ENCODE data around the gene EMSY.

EMSY gene

DNA sequence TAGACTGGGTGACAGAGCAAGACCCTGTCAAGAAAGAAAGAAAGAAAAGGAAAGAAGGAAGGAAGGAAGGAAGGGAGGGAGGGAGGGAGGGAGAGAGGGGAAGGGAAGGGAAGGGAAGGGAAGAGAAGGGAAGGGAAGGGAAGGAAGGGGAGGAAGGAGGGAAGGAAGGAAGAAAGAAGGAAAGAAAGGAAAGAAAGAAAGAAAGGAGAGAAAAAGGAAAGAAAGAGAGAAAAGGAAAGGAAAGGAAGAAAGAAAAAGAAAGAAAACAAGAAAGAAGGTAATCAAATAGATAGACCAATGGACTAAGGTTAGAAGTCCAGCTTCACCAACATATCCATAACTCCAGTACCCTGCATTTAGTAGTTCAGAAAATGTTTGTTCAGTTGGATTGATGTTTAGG is 18.2 kb upstream of the EMSY start:
- no peak for DNase-seq
- no peaks in the 10 kb centered on the region for H3K9me3 Mint-ChIP-seq
- H3K36me3 Mint-ChIP-seq (ENCODE audit: low read depth), result peaks cover 4% of the 10 kb centered on the region
- no peak overlapping the region for H3K4me3 Mint-ChIP-seq
- no peak overlapping the region for H3K27ac Mint-ChIP-seq
- TF ChIP-seq, protein P1, sequence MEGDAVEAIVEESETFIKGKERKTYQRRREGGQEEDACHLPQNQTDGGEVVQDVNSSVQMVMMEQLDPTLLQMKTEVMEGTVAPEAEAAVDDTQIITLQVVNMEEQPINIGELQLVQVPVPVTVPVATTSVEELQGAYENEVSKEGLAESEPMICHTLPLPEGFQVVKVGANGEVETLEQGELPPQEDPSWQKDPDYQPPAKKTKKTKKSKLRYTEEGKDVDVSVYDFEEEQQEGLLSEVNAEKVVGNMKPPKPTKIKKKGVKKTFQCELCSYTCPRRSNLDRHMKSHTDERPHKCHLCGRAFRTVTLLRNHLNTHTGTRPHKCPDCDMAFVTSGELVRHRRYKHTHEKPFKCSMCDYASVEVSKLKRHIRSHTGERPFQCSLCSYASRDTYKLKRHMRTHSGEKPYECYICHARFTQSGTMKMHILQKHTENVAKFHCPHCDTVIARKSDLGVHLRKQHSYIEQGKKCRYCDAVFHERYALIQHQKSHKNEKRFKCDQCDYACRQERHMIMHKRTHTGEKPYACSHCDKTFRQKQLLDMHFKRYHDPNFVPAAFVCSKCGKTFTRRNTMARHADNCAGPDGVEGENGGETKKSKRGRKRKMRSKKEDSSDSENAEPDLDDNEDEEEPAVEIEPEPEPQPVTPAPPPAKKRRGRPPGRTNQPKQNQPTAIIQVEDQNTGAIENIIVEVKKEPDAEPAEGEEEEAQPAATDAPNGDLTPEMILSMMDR (IDR thresholded peaks at IDR 0.05), result no peak
- H3K27me3 Mint-ChIP-seq (ENCODE audit: low read depth, poor library complexity), result peaks cover 4% of the 10 kb centered on the region
- peaks cover 66% of the 10 kb centered on the region for H3K4me1 Mint-ChIP-seq

DNA sequence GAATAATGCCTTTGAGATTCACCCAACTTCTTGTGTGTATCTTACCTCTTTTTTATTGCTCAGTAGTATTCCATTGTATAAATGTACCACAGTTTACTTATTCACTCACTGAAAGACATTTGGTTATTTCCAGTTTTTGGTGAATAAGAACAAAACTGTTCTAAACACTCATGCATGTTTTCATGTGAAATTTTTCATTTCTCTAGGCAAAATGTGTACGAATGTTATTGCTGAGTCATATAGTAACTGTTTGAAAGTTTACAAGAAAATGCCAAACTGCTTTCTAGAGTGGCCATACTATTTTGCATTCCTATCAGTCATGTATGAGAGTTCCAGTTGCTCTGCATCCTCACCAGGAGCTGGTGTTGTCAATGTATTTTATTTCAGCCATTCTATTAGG is 8.8 kb upstream of the EMSY start:
- no peak overlapping the region for H3K4me3 Mint-ChIP-seq
- no peaks in the 10 kb centered on the region for H3K9me3 Mint-ChIP-seq
- H3K36me3 Mint-ChIP-seq (ENCODE audit: low read depth), result peaks cover 37% of the 10 kb centered on the region
- no peak overlapping the region for H3K27ac Mint-ChIP-seq
- peaks cover 7% of the 10 kb centered on the region for H3K4me1 Mint-ChIP-seq
- TF ChIP-seq, protein P1 (IDR thresholded peaks at IDR 0.05), result no peak
- DNase-seq, result no peak
- peaks cover 4% of the 10 kb centered on the region for H3K27me3 Mint-ChIP-seq (ENCODE audit: low read depth, poor library complexity)

DNA sequence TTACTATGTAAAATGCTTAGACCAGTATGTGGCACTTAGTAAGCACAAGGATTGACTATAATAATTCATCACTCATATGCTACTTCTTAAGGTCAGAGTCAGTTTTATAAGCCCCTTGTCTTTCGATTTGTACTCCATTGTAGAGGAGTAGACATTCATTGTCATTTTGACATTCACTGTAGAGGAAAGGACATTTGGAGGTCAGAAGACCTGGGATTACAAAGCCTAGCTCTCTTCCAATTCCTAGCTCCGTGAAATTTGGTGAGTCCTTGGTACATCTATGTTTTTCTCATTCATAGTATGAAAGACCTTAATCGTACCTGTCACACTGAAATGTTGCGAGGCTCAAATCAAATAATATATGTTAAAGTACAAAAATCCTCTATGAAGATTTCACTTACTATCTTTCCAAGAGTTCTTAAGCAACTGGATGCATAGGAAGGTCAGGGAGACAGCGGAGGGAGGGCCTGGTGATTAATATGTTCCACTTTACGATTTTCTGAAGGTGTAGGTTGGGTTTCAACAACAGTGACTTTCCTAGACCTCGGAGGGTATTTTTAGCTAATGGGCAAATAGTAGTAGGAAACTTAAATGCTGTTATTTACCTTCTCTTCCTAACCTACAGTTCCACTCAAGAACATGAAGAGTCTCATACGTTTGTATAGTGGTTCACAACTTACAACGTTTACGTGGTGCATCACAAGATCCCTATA is 1.4 kb upstream of the EMSY start:
- Mint-ChIP-seq H3K4me3 (peak overlapping the region; percentile 96), H3K36me3 (ENCODE audit: low read depth) (peaks cover 44% of the 10 kb centered on the region), H3K9me3 (no peaks in the 10 kb centered on the region), H3K27me3 (ENCODE audit: low read depth, poor library complexity) (no peaks in the 10 kb centered on the region), H3K27ac (peak overlapping the region; percentile 100), H3K4me1 (peaks cover 45% of the 10 kb centered on the region)
- peak; percentile 8 for DNase-seq
- TF ChIP-seq, protein P1 (IDR thresholded peaks at IDR 0.05), result no peak

DNA sequence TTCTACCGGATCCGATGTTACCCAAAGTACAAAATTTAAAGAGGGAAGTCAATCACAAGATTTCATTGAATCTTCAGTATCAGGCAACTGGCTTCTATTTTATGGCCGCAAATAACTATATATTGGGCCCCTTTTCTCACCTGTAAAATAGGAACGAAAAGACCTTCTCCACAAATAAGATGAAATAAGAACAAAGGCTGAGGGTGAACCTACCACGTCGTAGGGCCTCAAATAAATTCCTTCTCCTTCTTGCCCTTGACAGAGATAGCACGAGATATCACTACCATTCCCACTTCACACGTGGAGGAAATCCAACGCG is 794 bp upstream of the EMSY start:
- TF ChIP-seq, protein P1 (IDR thresholded peaks at IDR 0.05), result no peak
- peaks cover 50% of the 10 kb centered on the region for H3K4me1 Mint-ChIP-seq
- peak overlapping the region; percentile 100 for H3K27ac Mint-ChIP-seq
- peak overlapping the region; percentile 96 for H3K4me3 Mint-ChIP-seq
- H3K36me3 Mint-ChIP-seq (ENCODE audit: low read depth), result peaks cover 44% of the 10 kb centered on the region
- H3K9me3 Mint-ChIP-seq, result no peaks in the 10 kb centered on the region
- no peaks in the 10 kb centered on the region for H3K27me3 Mint-ChIP-seq (ENCODE audit: low read depth, poor library complexity)
- DNase-seq, result no peak

DNA sequence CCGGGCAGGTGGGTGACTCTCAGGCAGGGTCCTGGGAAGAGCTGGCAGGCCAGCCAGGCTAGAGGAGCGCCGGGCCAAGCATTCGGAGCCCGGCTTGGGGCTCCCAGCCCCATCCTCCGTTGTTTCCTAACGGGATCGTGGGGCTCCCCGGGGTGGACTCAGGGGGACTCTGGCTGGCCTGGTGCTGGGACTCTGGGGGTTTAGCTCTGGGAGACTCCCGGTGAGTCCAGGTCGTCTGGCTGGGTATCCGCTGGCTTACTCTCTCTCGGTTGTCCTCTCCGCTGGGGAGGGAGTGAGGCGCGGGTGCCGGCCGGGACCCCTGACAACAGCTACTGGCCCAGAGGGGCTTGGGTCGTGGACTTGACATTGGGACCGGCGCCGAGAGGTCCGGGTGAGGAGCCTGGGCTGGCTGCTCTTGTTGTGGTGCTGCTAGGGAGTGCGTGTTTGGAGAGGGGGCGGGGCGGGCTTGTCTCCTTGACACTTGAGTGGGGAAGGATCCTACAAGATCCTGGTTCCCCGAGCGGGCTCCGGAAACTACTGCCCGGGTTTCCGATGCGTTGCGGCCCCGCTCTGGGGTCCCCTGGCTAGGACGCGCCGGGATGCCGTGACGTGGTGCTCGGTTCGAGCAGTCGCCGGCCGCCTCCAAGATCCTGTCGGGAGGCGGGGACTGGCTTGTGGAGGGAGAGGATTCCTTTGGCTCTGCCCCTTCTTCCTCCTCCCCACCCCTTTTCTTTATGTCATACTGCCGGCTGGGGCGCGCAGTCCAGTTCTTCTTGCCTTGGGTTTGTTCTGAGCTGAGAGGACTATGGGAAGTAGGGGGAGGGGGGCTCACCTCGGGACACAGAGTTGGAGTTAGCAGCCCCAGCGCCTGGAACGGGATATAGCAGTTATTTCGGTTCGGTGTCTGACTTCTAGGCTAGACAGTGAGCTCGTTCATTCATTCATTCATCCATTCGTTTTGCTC is 585 bp downstream of the EMSY start:
- Mint-ChIP-seq H3K27me3 (ENCODE audit: low read depth, poor library complexity) (no peaks in the 10 kb centered on the region), H3K4me1 (peaks cover 51% of the 10 kb centered on the region), H3K36me3 (ENCODE audit: low read depth) (peaks cover 47% of the 10 kb centered on the region), H3K27ac (peak overlapping the region; percentile 100), H3K4me3 (peak overlapping the region; percentile 96), H3K9me3 (no peaks in the 10 kb centered on the region)
- peak; percentile 85 for DNase-seq
- TF ChIP-seq, protein P1 (IDR thresholded peaks at IDR 0.05), result no peak

All from nephron progenitor cell (in vitro differentiated cells).